ENCODE measurements around the gene TPST1.
"Not testable (repeated sequence)": the region's sequence is repeated elsewhere in the genome, so short reads cannot be mapped to it uniquely, and the experiment has no call there.

Gene TPST1

GRCh38 chr7:66297579-66297978, 92.4 kb downstream of the TPST1 start:
- DNase-seq = no peak

- no peak for DNase-seq
Measured at GRCh38 chr7:66301249-66301648, 96.1 kb downstream of the TPST1 start.

GRCh38 chr7:66301737-66302136, 96.6 kb downstream of the TPST1 start:
- no peak for DNase-seq

- DNase-seq = no peak
Measured at GRCh38 chr7:66303454-66304155, 98.5 kb downstream of the TPST1 start.

GRCh38 chr7:66304536-66304935, 99.4 kb downstream of the TPST1 start:
- no peak for DNase-seq

GRCh38 chr7:66306243-66306642, 101.1 kb downstream of the TPST1 start:
- DNase-seq = no peak

GRCh38 chr7:66307591-66308215, 102.6 kb downstream of the TPST1 start:
- no peak for DNase-seq

GRCh38 chr7:66308411-66308810, 103.3 kb downstream of the TPST1 start:
- DNase-seq = no peak

- no peak for DNase-seq
Measured at GRCh38 chr7:66310620-66311019, 105.5 kb downstream of the TPST1 start.

GRCh38 chr7:66313886-66314568, 108.9 kb downstream of the TPST1 start:
- no peak for DNase-seq

- no peak for DNase-seq
Measured at GRCh38 chr7:66315192-66315591, 110.1 kb downstream of the TPST1 start.

GRCh38 chr7:66319407-66319979, 114.4 kb downstream of the TPST1 start:
- DNase-seq = no peak

GRCh38 chr7:66321283-66321682, 116.1 kb downstream of the TPST1 start:
- no peak for DNase-seq

- DNase-seq = no peak
Measured at GRCh38 chr7:66323114-66323796, 118.1 kb downstream of the TPST1 start.

- DNase-seq = not testable (repeated sequence)
Measured at GRCh38 chr7:66324985-66325384, 119.9 kb downstream of the TPST1 start.

- no peak for DNase-seq
Measured at GRCh38 chr7:66326501-66327215, 121.5 kb downstream of the TPST1 start.

- DNase-seq = no peak
Measured at GRCh38 chr7:66330961-66331360, 125.8 kb downstream of the TPST1 start.

GRCh38 chr7:66331883-66332282, 126.7 kb downstream of the TPST1 start:
- DNase-seq = no peak

- DNase-seq = no peak
Measured at GRCh38 chr7:66333443-66333842, 128.3 kb downstream of the TPST1 start.

- DNase-seq = no peak
Measured at GRCh38 chr7:66335318-66335717, 130.2 kb downstream of the TPST1 start.

GRCh38 chr7:66336760-66337159, 131.6 kb downstream of the TPST1 start:
- no peak for DNase-seq

GRCh38 chr7:66339141-66339540, 134.0 kb downstream of the TPST1 start:
- no peak for DNase-seq

GRCh38 chr7:66344166-66344565, 139.0 kb downstream of the TPST1 start:
- no peak for DNase-seq

Data from activated T-cell treated with anti-CD3 and anti-CD28 coated beads, Interleukin-2, amount 50 U/mL, for 48 hours (primary cell).